DOHH2 (cell line): ENCODE results near the gene PDIA4.

ENCODE experiments used
- CTCF ChIP-seq: fragments of 200-600 bp; sonication (generic); IDR thresholded peaks from one replicate; pipeline ENCODE4 v1.5.1; 2014; ENCODE audit warnings: antibody characterized with exemption, mild to moderate bottlenecking, low read depth, low read length; ENCODE audit not compliant: poor library complexity, severe bottlenecking
- EZH2phosphoT487 ChIP-seq: fragments of 200-600 bp; sonication (generic); IDR thresholded peaks from 2 replicates; pipeline ENCODE4 v1.6.1; 2017; ENCODE audit warnings: borderline replicate concordance, mild to moderate bottlenecking, antibody characterized with exemption, low read length, moderate library complexity, mixed read lengths

- TF ChIP-seq CTCF (no peak), EZH2phosphoT487 (no peak)
These were observed 55.9 kb downstream of the PDIA4 start for GRCh38 chr7:148972375-148972774.
